Measurements from ENCODE around the gene CRACR2A. TPM values are rescaled to one million over a fixed set of nuclear protein-coding genes. Genes with fewer than 3 reads are reported as not detected.

The CRACR2A gene
- total RNA-seq, 1 donor from 2014 or later, result 6.5 TPM

GRCh38 chr12:3775385-3776035, 22.6 kb upstream of the CRACR2A start:
- no peak for DNase-seq (ENCODE audit: low spot score)
- Mint-ChIP-seq H3K27ac (ENCODE audit: unreplicated experiment) (no peak overlapping the region), H3K27me3 (ENCODE audit: unreplicated experiment) (no peaks in the 10 kb centered on the region), H3K4me3 (ENCODE audit: unreplicated experiment) (no peak overlapping the region), H3K9me3 (ENCODE audit: unreplicated experiment) (no peaks in the 10 kb centered on the region), H3K36me3 (ENCODE audit: low read depth, unreplicated experiment) (no peaks in the 10 kb centered on the region), H3K4me1 (ENCODE audit: unreplicated experiment) (no peaks in the 10 kb centered on the region)
- TF ChIP-seq, protein P1, sequence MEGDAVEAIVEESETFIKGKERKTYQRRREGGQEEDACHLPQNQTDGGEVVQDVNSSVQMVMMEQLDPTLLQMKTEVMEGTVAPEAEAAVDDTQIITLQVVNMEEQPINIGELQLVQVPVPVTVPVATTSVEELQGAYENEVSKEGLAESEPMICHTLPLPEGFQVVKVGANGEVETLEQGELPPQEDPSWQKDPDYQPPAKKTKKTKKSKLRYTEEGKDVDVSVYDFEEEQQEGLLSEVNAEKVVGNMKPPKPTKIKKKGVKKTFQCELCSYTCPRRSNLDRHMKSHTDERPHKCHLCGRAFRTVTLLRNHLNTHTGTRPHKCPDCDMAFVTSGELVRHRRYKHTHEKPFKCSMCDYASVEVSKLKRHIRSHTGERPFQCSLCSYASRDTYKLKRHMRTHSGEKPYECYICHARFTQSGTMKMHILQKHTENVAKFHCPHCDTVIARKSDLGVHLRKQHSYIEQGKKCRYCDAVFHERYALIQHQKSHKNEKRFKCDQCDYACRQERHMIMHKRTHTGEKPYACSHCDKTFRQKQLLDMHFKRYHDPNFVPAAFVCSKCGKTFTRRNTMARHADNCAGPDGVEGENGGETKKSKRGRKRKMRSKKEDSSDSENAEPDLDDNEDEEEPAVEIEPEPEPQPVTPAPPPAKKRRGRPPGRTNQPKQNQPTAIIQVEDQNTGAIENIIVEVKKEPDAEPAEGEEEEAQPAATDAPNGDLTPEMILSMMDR (IDR thresholded peaks at IDR 0.05; ENCODE audit: unreplicated experiment), result no peak

GRCh38 chr12:3772380-3772779, 19.5 kb upstream of the CRACR2A start:
- Mint-ChIP-seq H3K36me3 (ENCODE audit: low read depth, unreplicated experiment) (no peaks in the 10 kb centered on the region), H3K9me3 (ENCODE audit: unreplicated experiment) (no peaks in the 10 kb centered on the region), H3K27me3 (ENCODE audit: unreplicated experiment) (no peaks in the 10 kb centered on the region), H3K4me1 (ENCODE audit: unreplicated experiment) (no peaks in the 10 kb centered on the region), H3K4me3 (ENCODE audit: unreplicated experiment) (no peak overlapping the region), H3K27ac (ENCODE audit: unreplicated experiment) (no peak overlapping the region)
- TF ChIP-seq, protein P1 (IDR thresholded peaks at IDR 0.05; ENCODE audit: unreplicated experiment), result no peak
- DNase-seq (ENCODE audit: low spot score), result no peak

DNA sequence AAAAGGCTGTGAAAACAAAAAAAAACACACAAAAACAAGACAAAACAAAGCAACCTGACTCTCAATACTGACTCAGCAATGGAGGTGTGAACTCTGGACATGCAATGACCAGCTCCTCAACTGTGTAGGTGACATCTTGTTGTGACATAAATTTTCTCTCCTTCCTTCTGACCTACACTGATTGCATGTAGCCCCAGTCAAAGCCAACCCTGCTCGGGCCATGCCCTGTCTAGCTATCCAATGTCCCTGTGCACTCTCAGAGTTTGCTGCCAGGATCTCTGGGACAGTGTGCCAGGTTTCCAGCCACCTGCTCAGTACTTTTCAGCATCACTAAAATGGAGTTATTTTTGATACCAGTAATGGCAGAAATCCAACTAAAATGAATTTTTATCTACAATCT, 18.9 kb upstream of the CRACR2A start:
- Mint-ChIP-seq H3K4me1 (ENCODE audit: unreplicated experiment) (no peaks in the 10 kb centered on the region), H3K36me3 (ENCODE audit: low read depth, unreplicated experiment) (no peaks in the 10 kb centered on the region), H3K27ac (ENCODE audit: unreplicated experiment) (no peak overlapping the region), H3K9me3 (ENCODE audit: unreplicated experiment) (no peaks in the 10 kb centered on the region), H3K4me3 (ENCODE audit: unreplicated experiment) (no peak overlapping the region), H3K27me3 (ENCODE audit: unreplicated experiment) (no peaks in the 10 kb centered on the region)
- TF ChIP-seq, protein P1 (IDR thresholded peaks at IDR 0.05; ENCODE audit: unreplicated experiment), result no peak
- no peak for DNase-seq (ENCODE audit: low spot score)

DNA sequence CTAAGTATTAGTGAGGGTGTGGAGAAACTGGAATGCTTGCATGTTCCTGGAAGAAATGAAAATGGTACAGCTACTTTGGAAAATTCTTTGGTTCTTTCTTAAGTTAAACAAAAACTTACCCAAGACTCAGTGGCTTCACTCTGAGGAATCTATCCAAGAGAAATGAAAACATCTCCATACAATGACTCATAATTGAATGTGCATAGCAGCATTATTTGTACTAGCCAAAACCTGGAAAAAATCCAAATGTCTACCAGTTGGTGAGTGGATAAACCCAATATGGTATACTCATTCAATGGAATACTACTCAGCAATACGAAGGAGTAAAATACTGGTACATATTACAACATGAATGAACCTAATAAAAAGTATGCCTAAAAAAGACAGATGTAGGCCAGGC, 18.0 kb upstream of the CRACR2A start:
- TF ChIP-seq, protein P1 (IDR thresholded peaks at IDR 0.05; ENCODE audit: unreplicated experiment), result no peak
- Mint-ChIP-seq H3K9me3 (ENCODE audit: unreplicated experiment) (no peaks in the 10 kb centered on the region), H3K27me3 (ENCODE audit: unreplicated experiment) (no peaks in the 10 kb centered on the region), H3K27ac (ENCODE audit: unreplicated experiment) (no peak overlapping the region), H3K36me3 (ENCODE audit: low read depth, unreplicated experiment) (no peaks in the 10 kb centered on the region), H3K4me1 (ENCODE audit: unreplicated experiment) (no peaks in the 10 kb centered on the region), H3K4me3 (ENCODE audit: unreplicated experiment) (no peak overlapping the region)
- DNase-seq (ENCODE audit: low spot score), result no peak

- no peak for DNase-seq (ENCODE audit: low spot score)
- Mint-ChIP-seq H3K4me3 (ENCODE audit: unreplicated experiment) (no peak overlapping the region), H3K4me1 (ENCODE audit: unreplicated experiment) (no peaks in the 10 kb centered on the region), H3K9me3 (ENCODE audit: unreplicated experiment) (no peaks in the 10 kb centered on the region), H3K27ac (ENCODE audit: unreplicated experiment) (no peak overlapping the region), H3K36me3 (ENCODE audit: low read depth, unreplicated experiment) (no peaks in the 10 kb centered on the region), H3K27me3 (ENCODE audit: unreplicated experiment) (no peaks in the 10 kb centered on the region)
- TF ChIP-seq, protein P1 (IDR thresholded peaks at IDR 0.05; ENCODE audit: unreplicated experiment), result no peak
These were observed 16.1 kb upstream of the CRACR2A start for GRCh38 chr12:3768911-3769447.

Measured in endothelial cell (in vitro differentiated cells).